GM21447 (cell line): Measurements from ENCODE around the gene ZBTB5.
"Not testable (repeated sequence)": the region's sequence is repeated elsewhere in the genome, so short reads cannot be mapped to it uniquely, and the experiment has no call there.

Source experiments
- ATAC-seq: cut with Tn5 transposase; IDR thresholded peaks from one replicate; pipeline ENCODE4 v1.9.1; 2021; ENCODE audit not compliant: unreplicated experiment

The ZBTB5 gene

GRCh38 chr9:37408933-37409710 is 56.1 kb downstream of the ZBTB5 start:
- peak; percentile 85 for ATAC-seq

- no peak for ATAC-seq
These were observed 57.8 kb downstream of the ZBTB5 start for GRCh38 chr9:37407468-37407867.

GRCh38 chr9:37406603-37407401 is 58.4 kb downstream of the ZBTB5 start:
- ATAC-seq = no peak

- no peak for ATAC-seq
These were observed 59.4 kb downstream of the ZBTB5 start for GRCh38 chr9:37405764-37406380.

GRCh38 chr9:37405350-37405749 is 59.9 kb downstream of the ZBTB5 start:
- ATAC-seq = no peak

GRCh38 chr9:37404590-37404989 is 60.7 kb downstream of the ZBTB5 start:
- ATAC-seq = no peak

GRCh38 chr9:37399336-37399735 is 65.9 kb downstream of the ZBTB5 start:
- no peak for ATAC-seq

- no peak for ATAC-seq
These were observed 66.7 kb downstream of the ZBTB5 start for GRCh38 chr9:37398464-37399025.

GRCh38 chr9:37397948-37398347 is 67.3 kb downstream of the ZBTB5 start:
- not testable (repeated sequence) for ATAC-seq

GRCh38 chr9:37395663-37396062 is 69.6 kb downstream of the ZBTB5 start:
- ATAC-seq = no peak

- ATAC-seq = no peak
These were observed 70.0 kb downstream of the ZBTB5 start for GRCh38 chr9:37395229-37395628.

GRCh38 chr9:37392272-37392671 is 73.0 kb downstream of the ZBTB5 start:
- ATAC-seq = no peak

- ATAC-seq = peak; percentile 87
These were observed 74.5 kb downstream of the ZBTB5 start for GRCh38 chr9:37390759-37391158.
